Cerebellar cortex (tissue), 1 donor: Measurements from ENCODE around the gene TMEM121B.

Source experiments
- DNase-seq: peaks from one replicate; pipeline ENCODE4 v3.0.0-alpha.2; 2015; ENCODE audit warnings: low spot score

Gene TMEM121B

DNA sequence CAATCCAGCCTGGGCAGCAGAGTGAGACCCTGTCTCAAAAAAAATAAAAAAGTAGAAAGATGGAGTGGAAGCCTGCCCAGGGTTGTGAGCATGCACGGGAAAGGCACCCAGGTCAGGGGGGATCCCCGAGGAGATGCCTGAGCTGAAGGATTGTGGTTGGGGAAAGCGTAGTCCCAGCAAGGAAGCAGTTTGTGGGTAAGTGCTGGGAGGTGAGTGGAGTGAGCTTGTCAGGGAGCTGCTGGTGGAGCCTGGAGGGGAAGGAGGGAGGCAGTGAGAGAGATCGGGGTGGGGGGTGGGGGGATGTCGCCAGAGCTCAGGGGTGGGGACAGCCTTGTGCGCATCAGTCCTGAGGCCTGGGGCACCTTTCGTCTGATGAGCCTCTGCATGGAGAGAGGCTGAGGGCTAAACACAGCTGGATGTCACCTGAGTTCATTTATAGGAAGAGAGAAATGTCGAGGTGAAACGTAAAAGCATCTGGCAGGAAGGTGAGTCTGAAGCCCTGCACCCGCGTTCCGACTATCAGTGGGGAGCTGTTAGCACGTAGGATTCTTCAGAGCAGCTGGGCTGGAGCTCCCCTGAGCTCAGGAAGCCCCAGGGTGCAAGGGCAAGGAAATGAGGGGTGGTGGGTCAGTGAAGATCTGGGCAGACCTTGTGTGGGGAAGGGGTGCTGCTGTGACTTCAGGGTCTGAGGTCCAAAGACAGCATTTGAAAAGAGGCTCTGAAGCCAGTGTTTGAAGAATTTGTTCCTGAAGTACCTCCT is 10.2 kb downstream of the TMEM121B start:
- no peak for DNase-seq

GRCh38 chr22:17109976-17110375 is 11.2 kb downstream of the TMEM121B start:
- DNase-seq, result no peak

- DNase-seq, result no peak
Measured at GRCh38 chr22:17109113-17109865, 11.9 kb downstream of the TMEM121B start.

- no peak for DNase-seq
Measured at GRCh38 chr22:17108256-17109112, 12.7 kb downstream of the TMEM121B start.

DNA sequence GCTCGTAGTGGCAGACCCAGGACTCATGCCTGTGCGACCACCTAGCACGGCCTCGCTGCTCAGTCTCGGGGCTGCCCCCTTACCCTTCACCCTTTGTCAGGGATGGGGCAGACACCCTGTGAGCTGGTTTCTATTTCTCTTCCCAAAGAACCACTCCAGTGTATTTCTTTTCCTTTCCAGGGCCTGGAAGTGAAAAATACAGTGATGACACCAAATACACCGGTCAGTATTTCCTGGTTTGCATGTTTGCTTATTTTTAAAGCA is 13.7 kb downstream of the TMEM121B start:
- no peak for DNase-seq

- DNase-seq, result no peak
Measured at GRCh38 chr22:17106785-17107546, 14.2 kb downstream of the TMEM121B start.

GRCh38 chr22:17106161-17106784 is 14.9 kb downstream of the TMEM121B start:
- DNase-seq, result no peak

DNA sequence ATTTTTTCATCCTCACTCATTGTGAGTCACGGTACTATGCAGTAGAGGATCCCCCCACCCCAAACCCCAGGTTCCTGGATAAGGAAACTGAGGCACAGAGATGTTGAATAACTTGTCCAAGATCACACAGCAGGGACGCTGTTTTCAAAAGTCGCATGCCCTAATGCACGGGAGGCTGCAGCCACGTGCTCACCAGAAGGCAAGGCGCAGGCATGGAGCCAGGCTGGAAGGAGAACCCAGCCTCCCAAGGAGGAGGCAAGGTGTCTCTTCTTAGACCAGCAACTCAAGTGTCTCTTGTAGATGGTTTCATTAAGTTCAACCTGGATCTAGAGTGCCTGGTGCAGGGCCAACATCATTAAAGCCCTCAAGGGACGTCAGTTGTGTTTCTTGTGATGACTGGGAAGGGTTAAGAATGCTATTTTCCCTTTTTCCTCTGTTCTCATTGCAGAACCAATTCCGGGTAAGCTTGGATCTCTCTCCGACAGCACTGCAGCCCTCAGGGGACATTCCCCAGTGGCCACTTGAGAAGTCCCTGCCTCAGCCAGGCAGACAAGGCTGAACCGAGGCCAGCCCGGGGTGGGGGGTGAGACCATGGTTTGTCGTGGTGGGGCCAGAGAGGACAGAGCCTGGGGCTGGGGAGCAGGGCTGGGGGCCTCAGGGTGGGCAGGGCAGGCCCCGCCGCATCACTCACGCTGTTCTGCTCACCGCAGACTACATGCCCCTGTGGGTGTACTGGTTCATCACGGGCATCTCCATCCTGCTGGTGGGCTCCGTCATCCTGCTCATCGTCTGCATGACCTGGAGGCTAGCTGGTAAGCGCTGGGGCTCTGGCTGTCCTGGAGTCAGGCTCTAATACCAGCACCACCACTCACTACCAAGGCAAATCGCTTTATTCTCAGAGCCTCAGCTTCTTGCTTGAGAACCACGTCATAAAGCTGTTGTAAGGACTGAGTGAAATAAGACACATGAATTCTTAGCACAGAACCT is 15.7 kb downstream of the TMEM121B start:
- DNase-seq, result no peak

- DNase-seq, result no peak
Measured at GRCh38 chr22:17104336-17104935, 16.7 kb downstream of the TMEM121B start.

DNA sequence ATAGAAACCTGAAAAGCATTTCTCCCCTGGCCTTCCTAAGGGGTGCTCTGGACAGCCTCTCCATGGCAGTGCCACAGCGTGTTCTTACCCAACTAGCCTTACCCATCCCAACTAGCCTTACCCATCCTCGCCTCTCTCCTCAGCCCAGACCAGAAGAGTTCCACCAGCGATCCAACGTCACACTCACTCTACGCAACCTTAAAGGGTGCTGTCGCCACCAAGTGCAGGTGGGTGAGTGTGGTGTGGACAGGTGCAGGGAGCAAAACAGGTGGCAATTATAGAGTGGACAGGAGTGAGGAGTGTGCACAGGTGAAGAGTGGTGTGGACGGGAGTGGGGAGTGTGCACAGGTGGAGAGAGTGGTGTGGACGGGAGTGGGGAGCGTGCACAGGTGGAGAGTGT is 17.8 kb downstream of the TMEM121B start:
- no peak for DNase-seq

- no peak for DNase-seq
Measured at GRCh38 chr22:17102297-17102667, 18.9 kb downstream of the TMEM121B start.

DNA sequence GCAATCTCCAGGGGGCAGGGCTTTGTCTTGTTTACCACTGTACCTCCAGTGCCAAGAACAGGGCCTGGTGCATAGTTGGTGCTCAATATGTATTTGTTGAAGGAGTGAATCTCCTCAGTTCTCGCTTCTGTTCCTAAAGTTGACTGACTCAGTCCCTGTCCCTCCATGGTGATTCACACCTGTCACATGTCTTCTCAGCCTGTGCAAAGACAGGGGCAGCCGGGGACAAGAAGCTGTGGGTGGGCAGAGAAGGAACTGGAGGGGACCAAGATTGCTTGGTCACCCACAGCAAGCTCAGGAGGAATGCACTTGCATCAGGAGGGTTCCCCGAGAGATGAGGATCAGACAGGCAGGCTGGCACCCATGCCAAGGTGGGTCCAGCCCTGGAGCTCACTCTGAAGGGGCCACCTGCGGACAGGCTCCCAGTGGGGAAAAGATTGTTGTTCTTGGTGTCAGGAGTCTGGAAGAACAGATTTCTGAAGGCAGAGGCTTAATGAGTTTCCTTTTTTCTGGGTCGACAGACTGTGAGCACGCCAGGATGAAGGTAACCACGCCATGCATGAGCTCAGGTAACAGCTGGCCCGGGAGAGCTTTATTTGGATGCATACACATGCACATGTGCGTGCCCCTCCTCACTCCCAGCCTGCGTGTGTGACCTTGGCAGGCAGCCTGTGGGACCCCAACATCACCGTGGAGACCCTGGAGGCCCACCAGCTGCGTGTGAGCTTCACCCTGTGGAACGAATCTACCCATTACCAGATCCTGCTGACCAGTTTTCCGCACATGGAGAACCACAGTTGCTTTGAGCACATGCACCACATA is 19.5 kb downstream of the TMEM121B start:
- DNase-seq, result no peak

DNA sequence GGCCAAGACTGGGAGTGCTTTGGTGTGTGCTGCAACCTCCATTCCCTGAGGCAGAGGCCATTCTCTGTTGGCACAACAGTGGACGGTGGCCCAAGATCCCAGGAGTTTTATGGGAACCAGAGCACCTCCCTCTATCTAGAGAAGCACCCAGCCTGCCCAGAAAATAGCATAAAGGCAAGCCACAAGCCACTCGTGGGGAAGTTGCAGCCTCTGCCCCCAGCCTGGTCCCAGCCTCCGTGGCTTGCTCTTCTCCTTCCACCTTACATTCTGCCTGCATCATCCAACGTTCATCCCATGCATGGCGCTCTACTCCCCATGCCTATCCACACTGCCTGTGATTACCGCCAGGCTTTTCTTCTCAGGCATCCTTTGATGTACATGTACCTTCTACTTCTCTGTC is 20.5 kb downstream of the TMEM121B start:
- no peak for DNase-seq

DNA sequence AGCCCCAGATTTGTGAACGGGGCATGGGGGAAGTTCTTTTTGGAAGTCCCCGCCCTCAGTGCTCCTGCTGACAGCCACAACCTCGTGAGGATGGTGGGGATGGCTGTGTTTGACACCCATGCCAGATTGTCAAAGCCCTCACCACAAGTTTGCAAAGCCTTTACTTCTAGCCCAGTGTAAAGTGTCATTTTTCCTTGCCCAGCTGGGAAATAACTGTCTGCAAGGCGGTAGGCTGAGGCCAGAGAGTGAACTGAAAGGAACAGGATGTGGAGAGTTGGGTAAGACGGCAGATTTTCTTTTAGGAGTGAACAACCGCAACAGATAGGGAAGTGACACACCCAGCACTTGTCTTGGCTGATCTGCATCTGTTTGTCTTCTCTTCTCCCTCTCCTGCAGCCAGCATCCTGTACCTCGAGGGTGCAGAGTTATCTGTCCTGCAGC is 22.8 kb downstream of the TMEM121B start:
- no peak for DNase-seq

GRCh38 chr22:17097701-17098100 is 23.5 kb downstream of the TMEM121B start:
- DNase-seq, result no peak

GRCh38 chr22:17097062-17097461 is 24.1 kb downstream of the TMEM121B start:
- DNase-seq, result no peak

DNA sequence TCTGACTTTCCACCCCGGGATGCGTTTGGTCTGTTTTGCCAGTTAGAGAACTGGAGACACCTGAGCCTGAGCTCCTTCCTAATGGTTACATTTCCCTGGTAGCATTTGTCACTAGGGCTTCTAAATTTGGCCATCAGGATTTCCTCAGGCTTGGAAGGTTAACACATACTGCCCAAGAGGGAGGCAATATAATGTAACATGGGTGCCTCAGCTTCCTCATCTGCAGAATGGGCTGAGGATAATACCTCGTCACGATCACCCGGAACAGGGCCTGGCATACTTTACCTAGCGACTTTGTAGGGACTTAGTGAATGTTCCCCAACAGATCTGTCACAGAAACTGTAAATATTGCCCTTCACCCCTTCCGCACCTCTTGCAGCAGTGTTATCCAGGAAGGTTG is 25.1 kb downstream of the TMEM121B start:
- DNase-seq, result no peak

GRCh38 chr22:17095538-17095937 is 25.6 kb downstream of the TMEM121B start:
- no peak for DNase-seq

GRCh38 chr22:17093081-17093480 is 28.1 kb downstream of the TMEM121B start:
- no peak for DNase-seq
